ENCODE results near the gene ANKLE2.

Gene ANKLE2

DNA sequence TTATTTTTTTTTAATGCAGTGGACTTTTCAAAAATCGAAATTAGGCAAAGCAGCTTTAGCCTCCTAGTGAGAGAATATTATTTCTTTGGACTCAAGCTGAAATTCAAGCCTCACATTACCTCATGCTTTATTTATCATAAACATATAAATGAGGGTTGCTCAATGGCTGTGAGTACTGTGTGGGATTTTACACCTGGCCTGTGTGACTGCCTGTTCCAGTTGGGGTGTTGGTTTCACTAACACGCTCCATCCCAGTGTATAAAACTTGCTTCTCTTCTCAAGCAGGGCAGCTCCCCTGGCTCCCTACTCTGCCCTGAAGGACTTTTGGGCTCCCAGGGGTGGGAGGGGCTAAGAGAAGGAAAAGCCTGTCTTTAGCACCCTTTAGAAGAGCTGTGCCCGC, 15.0 kb downstream of the ANKLE2 start:
- Histone ChIP-seq H2AFZ (ENCODE audit: low read length) (no peak overlapping the region), H3K36me3 (replicated peaks in 1 of 2; ENCODE audit: control insufficient read depth in 2 of 2, insufficient read depth in 2 of 2, low read length in 2 of 2) (peaks cover 64 to 98% of the 10 kb centered on the region in 2 donors)
- WGBS, 2 donors (ENCODE audit: extremely low coverage in 2 of 2, insufficient read length in 2 of 2, insufficient replicate concordance in 1 of 2), result no CpG with 5 or more reads among the region's 3 CpGs

GRCh38 chr12:132743831-132744230, 17.8 kb downstream of the ANKLE2 start:
- no peak for DNase-seq (ENCODE audit: low spot score)
- H3K4me3 ChIP-seq (ENCODE audit: low read length in 2 of 2), result no peak overlapping the region
- no peak overlapping the region for H2AK5ac ChIP-seq (ENCODE audit: low read depth, low read length)
- no peak overlapping the region for H2BK5ac ChIP-seq (ENCODE audit: low read length)
- H3K27me3 ChIP-seq (ENCODE audit: control insufficient read depth in 3 of 3, insufficient read depth in 3 of 3, low read depth in 1 of 3, low read length in 3 of 3), result no peaks in the 10 kb centered on the region
- H4K8ac ChIP-seq (ENCODE audit: low read depth, low read length), result peak overlapping the region; percentile 95
- H4K91ac ChIP-seq (ENCODE audit: low read depth, low read length, poor library complexity), result no peak overlapping the region
- no peak overlapping the region for H2BK15ac ChIP-seq (ENCODE audit: low read length)
- peaks cover 0 to 4% of the 10 kb centered on the region in 2 donors for H3K9me3 ChIP-seq (replicated peaks in 1 of 2; ENCODE audit: control insufficient read depth in 2 of 2, insufficient read depth in 1 of 2, low read depth in 1 of 2, low read length in 2 of 2)
- no peak overlapping the region for H2BK120ac ChIP-seq (ENCODE audit: low read depth, low read length)
- no CpG with 5 or more reads among the region's 13 CpGs for WGBS, 2 donors (ENCODE audit: extremely low coverage in 2 of 2, insufficient read length in 2 of 2, insufficient replicate concordance in 1 of 2)
- peaks cover 65 to 98% of the 10 kb centered on the region in 2 donors for H3K36me3 ChIP-seq (replicated peaks in 1 of 2; ENCODE audit: control insufficient read depth in 2 of 2, insufficient read depth in 2 of 2, low read length in 2 of 2)
- H3K79me1 ChIP-seq (ENCODE audit: low read depth, low read length), result peaks cover 9% of the 10 kb centered on the region
- H3K9ac ChIP-seq (ENCODE audit: low read depth, low read length, poor library complexity), result peak overlapping the region; percentile 73
- no peak overlapping the region for H3K4me2 ChIP-seq (ENCODE audit: insufficient read depth, low read length, poor library complexity, severe bottlenecking)
- H3K18ac ChIP-seq (ENCODE audit: low read length), result no peak overlapping the region
- H2BK12ac ChIP-seq (ENCODE audit: low read length), result no peak overlapping the region
- peak overlapping the region; percentile 37 for H3K23ac ChIP-seq (ENCODE audit: low read depth, low read length, poor library complexity)
- no peaks in the 10 kb centered on the region for H3K4me1 ChIP-seq (ENCODE audit: control insufficient read depth in 2 of 2, insufficient read depth in 1 of 2, low read depth in 1 of 2, low read length in 2 of 2)
- H2AFZ ChIP-seq (ENCODE audit: low read length), result no peak overlapping the region
- no peak overlapping the region for H3K27ac ChIP-seq (replicated peaks; ENCODE audit: low read length)
- H3K14ac ChIP-seq (ENCODE audit: low read length), result no peak overlapping the region
- no peak overlapping the region for H3K4ac ChIP-seq (ENCODE audit: low read length)

More for the DNA sequence above, 15.0 kb downstream of the ANKLE2 start:
- Histone ChIP-seq H3K9me3 (replicated peaks in 1 of 2; ENCODE audit: control insufficient read depth in 2 of 2, insufficient read depth in 1 of 2, low read depth in 1 of 2, low read length in 2 of 2) (peaks cover 0 to 4% of the 10 kb centered on the region in 2 donors), H2BK120ac (ENCODE audit: low read depth, low read length) (no peak overlapping the region), H3K23ac (ENCODE audit: low read depth, low read length, poor library complexity) (no peak overlapping the region), H2AK5ac (ENCODE audit: low read depth, low read length) (no peak overlapping the region), H3K27me3 (ENCODE audit: control insufficient read depth in 3 of 3, insufficient read depth in 3 of 3, low read depth in 1 of 3, low read length in 3 of 3) (no peaks in the 10 kb centered on the region), H4K91ac (ENCODE audit: low read depth, low read length, poor library complexity) (no peak overlapping the region), H3K4ac (ENCODE audit: low read length) (no peak overlapping the region), H3K79me1 (ENCODE audit: low read depth, low read length) (peaks cover 7% of the 10 kb centered on the region), H3K4me2 (ENCODE audit: insufficient read depth, low read length, poor library complexity, severe bottlenecking) (no peak overlapping the region), H3K18ac (ENCODE audit: low read length) (no peak overlapping the region), H2BK12ac (ENCODE audit: low read length) (no peak overlapping the region), H3K4me3 (ENCODE audit: low read length in 2 of 2) (no peak overlapping the region), H3K27ac (replicated peaks; ENCODE audit: low read length) (no peak overlapping the region), H3K14ac (ENCODE audit: low read length) (no peak overlapping the region), H3K9ac (ENCODE audit: low read depth, low read length, poor library complexity) (no peak overlapping the region), H3K4me1 (ENCODE audit: control insufficient read depth in 2 of 2, insufficient read depth in 1 of 2, low read depth in 1 of 2, low read length in 2 of 2) (no peaks in the 10 kb centered on the region), H4K8ac (ENCODE audit: low read depth, low read length) (no peak overlapping the region), H2BK15ac (ENCODE audit: low read length) (no peak overlapping the region), H2BK5ac (ENCODE audit: low read length) (no peak overlapping the region)
- DNase-seq (ENCODE audit: low spot score), result no peak

DNA sequence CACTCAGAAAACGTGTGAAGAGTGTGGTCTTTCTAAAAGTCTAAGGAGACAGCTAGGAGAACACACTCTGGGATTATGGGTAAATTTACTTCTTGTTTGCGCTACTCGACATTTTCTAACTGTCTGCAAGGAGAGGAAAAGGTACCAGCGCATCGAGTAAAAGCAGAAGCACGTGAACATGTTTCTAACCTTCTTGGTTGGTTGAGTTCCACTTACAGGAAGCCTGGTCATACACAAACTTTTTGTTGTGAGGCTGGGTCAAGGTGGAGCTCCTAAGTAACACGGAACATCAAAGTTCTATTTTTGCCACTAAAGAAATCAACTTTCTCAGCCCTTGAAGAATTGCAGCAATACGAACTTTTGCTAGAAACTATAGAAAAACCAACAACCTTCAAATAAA, 20.0 kb downstream of the ANKLE2 start:
- no peak overlapping the region for H2BK120ac ChIP-seq (ENCODE audit: low read depth, low read length)

DNA sequence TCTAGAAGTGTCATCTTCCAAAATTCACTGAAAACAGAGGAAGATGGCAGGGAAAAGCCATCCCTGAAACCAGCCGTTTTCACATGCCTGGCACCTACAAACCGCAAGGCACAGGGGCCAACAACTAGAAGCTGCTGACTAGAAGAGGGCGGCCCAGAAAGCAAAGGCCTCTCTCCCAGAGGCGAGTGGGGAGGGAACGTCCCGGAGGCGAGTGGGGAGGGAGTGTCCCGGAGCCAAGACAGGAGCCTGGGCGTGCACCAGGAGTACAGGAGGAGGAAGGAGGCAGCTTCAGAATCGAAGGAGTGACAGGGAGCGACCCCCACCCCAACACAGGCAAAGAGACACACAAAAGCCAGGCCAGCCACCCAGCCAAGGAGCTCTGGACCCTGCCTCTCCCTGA, 21.0 kb downstream of the ANKLE2 start:
- H3K9ac ChIP-seq (ENCODE audit: low read depth, low read length, poor library complexity), result peak overlapping the region; percentile 1
- no peak overlapping the region for H2AK5ac ChIP-seq (ENCODE audit: low read depth, low read length)
- H2BK12ac ChIP-seq (ENCODE audit: low read length), result no peak overlapping the region
- peaks cover 5% of the 10 kb centered on the region for H3K79me1 ChIP-seq (ENCODE audit: low read depth, low read length)
- no peak overlapping the region for H3K14ac ChIP-seq (ENCODE audit: low read length)
- H3K4me1 ChIP-seq (ENCODE audit: control insufficient read depth in 2 of 2, insufficient read depth in 1 of 2, low read depth in 1 of 2, low read length in 2 of 2), result no peaks in the 10 kb centered on the region
- no peak overlapping the region for H4K8ac ChIP-seq (ENCODE audit: low read depth, low read length)
- peaks cover 60 to 95% of the 10 kb centered on the region in 2 donors for H3K36me3 ChIP-seq (replicated peaks in 1 of 2; ENCODE audit: control insufficient read depth in 2 of 2, insufficient read depth in 2 of 2, low read length in 2 of 2)
- no peak for DNase-seq (ENCODE audit: low spot score)
- H3K4me3 ChIP-seq (ENCODE audit: low read length in 2 of 2), result no peak overlapping the region
- no peak overlapping the region for H2AFZ ChIP-seq (ENCODE audit: low read length)
- H2BK5ac ChIP-seq (ENCODE audit: low read length), result no peak overlapping the region
- no CpG with 5 or more reads among the region's 11 CpGs for WGBS, 2 donors (ENCODE audit: extremely low coverage in 2 of 2, insufficient read length in 2 of 2, insufficient replicate concordance in 1 of 2)
- no peak overlapping the region for H3K4me2 ChIP-seq (ENCODE audit: insufficient read depth, low read length, poor library complexity, severe bottlenecking)
- peak overlapping the region; percentile 32 for H3K23ac ChIP-seq (ENCODE audit: low read depth, low read length, poor library complexity)
- no peak overlapping the region for H3K27ac ChIP-seq (replicated peaks; ENCODE audit: low read length)
- H2BK15ac ChIP-seq (ENCODE audit: low read length), result no peak overlapping the region
- H3K9me3 ChIP-seq (replicated peaks in 1 of 2; ENCODE audit: control insufficient read depth in 2 of 2, insufficient read depth in 1 of 2, low read depth in 1 of 2, low read length in 2 of 2), result peaks cover 0 to 2% of the 10 kb centered on the region in 2 donors
- H4K91ac ChIP-seq (ENCODE audit: low read depth, low read length, poor library complexity), result no peak overlapping the region
- no peaks in the 10 kb centered on the region for H3K27me3 ChIP-seq (ENCODE audit: control insufficient read depth in 3 of 3, insufficient read depth in 3 of 3, low read depth in 1 of 3, low read length in 3 of 3)
- no peak overlapping the region for H3K4ac ChIP-seq (ENCODE audit: low read length)
- H3K18ac ChIP-seq (ENCODE audit: low read length), result no peak overlapping the region
- no peak overlapping the region for H2BK120ac ChIP-seq (ENCODE audit: low read depth, low read length)

More for the DNA sequence above, 20.0 kb downstream of the ANKLE2 start:
- no peak overlapping the region for H3K4ac ChIP-seq (ENCODE audit: low read length)
- H2BK15ac ChIP-seq (ENCODE audit: low read length), result no peak overlapping the region
- no peak overlapping the region for H3K23ac ChIP-seq (ENCODE audit: low read depth, low read length, poor library complexity)
- H3K9me3 ChIP-seq (replicated peaks in 1 of 2; ENCODE audit: control insufficient read depth in 2 of 2, insufficient read depth in 1 of 2, low read depth in 1 of 2, low read length in 2 of 2), result peaks cover 0 to 2% of the 10 kb centered on the region in 2 donors
- H3K4me1 ChIP-seq (ENCODE audit: control insufficient read depth in 2 of 2, insufficient read depth in 1 of 2, low read depth in 1 of 2, low read length in 2 of 2), result no peaks in the 10 kb centered on the region
- no peak overlapping the region for H2AFZ ChIP-seq (ENCODE audit: low read length)
- H3K14ac ChIP-seq (ENCODE audit: low read length), result no peak overlapping the region
- H4K8ac ChIP-seq (ENCODE audit: low read depth, low read length), result no peak overlapping the region
- DNase-seq (ENCODE audit: low spot score), result no peak
- H3K18ac ChIP-seq (ENCODE audit: low read length), result no peak overlapping the region
- no peak overlapping the region for H3K4me2 ChIP-seq (ENCODE audit: insufficient read depth, low read length, poor library complexity, severe bottlenecking)
- H3K4me3 ChIP-seq (ENCODE audit: low read length in 2 of 2), result no peak overlapping the region
- H2BK12ac ChIP-seq (ENCODE audit: low read length), result no peak overlapping the region
- H3K36me3 ChIP-seq (replicated peaks in 1 of 2; ENCODE audit: control insufficient read depth in 2 of 2, insufficient read depth in 2 of 2, low read length in 2 of 2), result peaks cover 57 to 96% of the 10 kb centered on the region in 2 donors
- H3K27me3 ChIP-seq (ENCODE audit: control insufficient read depth in 3 of 3, insufficient read depth in 3 of 3, low read depth in 1 of 3, low read length in 3 of 3), result no peaks in the 10 kb centered on the region
- H3K27ac ChIP-seq (replicated peaks; ENCODE audit: low read length), result no peak overlapping the region
- no peak overlapping the region for H2BK5ac ChIP-seq (ENCODE audit: low read length)
- no CpG with 5 or more reads among the region's 8 CpGs for WGBS, 2 donors (ENCODE audit: extremely low coverage in 2 of 2, insufficient read length in 2 of 2, insufficient replicate concordance in 1 of 2)
- peaks cover 6% of the 10 kb centered on the region for H3K79me1 ChIP-seq (ENCODE audit: low read depth, low read length)
- no peak overlapping the region for H4K91ac ChIP-seq (ENCODE audit: low read depth, low read length, poor library complexity)
- H3K9ac ChIP-seq (ENCODE audit: low read depth, low read length, poor library complexity), result no peak overlapping the region
- H2AK5ac ChIP-seq (ENCODE audit: low read depth, low read length), result no peak overlapping the region

All from neuronal stem cell (in vitro differentiated cells).